Nephron (organoid): ENCODE data around the gene SFXN5.
"Not testable (repeated sequence)": the region's sequence is repeated elsewhere in the genome, so short reads cannot be mapped to it uniquely, and the experiment has no call there.

ENCODE experiments used
- H3K27ac Mint-ChIP-seq, 3 experiments: 2 replicates each; pipeline ENCODE4 v1.8.0; 2020; ENCODE audit warnings: mixed read lengths in 3 of 3, mild to moderate bottlenecking in 2 of 3, moderate library complexity in 1 of 3
- H3K27me3 Mint-ChIP-seq: 2 replicates; pipeline ENCODE4 v1.8.0; 2021; ENCODE audit warnings: low read depth, mild to moderate bottlenecking, moderate library complexity, mixed read lengths
- H3K36me3 Mint-ChIP-seq: 2 replicates; pipeline ENCODE4 v1.8.0; 2020; ENCODE audit warnings: low read depth, mixed read lengths
- H3K4me1 Mint-ChIP-seq: 2 replicates; pipeline ENCODE4 v1.8.0; 2020; ENCODE audit warnings: mixed read lengths
- H3K4me3 Mint-ChIP-seq, 3 experiments: 2 replicates each; pipeline ENCODE4 v1.8.0; 2020; ENCODE audit warnings: mild to moderate bottlenecking in 3 of 3, mixed read lengths in 3 of 3, moderate library complexity in 2 of 3
- H3K9me3 Mint-ChIP-seq: 2 replicates; pipeline ENCODE4 v1.8.0; 2020; ENCODE audit warnings: mixed read lengths
- CTCF ChIP-seq, 3 experiments: fragments of 200-600 bp; sonication (generic); IDR thresholded peaks; one replicate each; pipeline ENCODE4 v1.5.0; 2021; ENCODE audit warnings: antibody characterized with exemption in 3 of 3; ENCODE audit not compliant: unreplicated experiment in 3 of 3

The SFXN5 gene

GRCh38 chr2:72913486-72914205 lies 157.9 kb downstream of the SFXN5 start:
- Mint-ChIP-seq H3K4me1 (no peaks in the 10 kb centered on the region), H3K27me3 (peaks cover 86% of the 10 kb centered on the region), H3K4me3 (peak overlapping the region; percentile 20 to 51 (median 50)), H3K27ac (no peak overlapping the region), H3K36me3 (no peaks in the 10 kb centered on the region), H3K9me3 (no peaks in the 10 kb centered on the region)
- no peak for TF ChIP-seq CTCF (IDR thresholded peaks at IDR 0.05; ENCODE audit: unreplicated experiment in 3 of 3)

GRCh38 chr2:72911256-72911655 lies 160.3 kb downstream of the SFXN5 start:
- Mint-ChIP-seq H3K27me3 (peaks cover 99% of the 10 kb centered on the region), H3K27ac (no peak overlapping the region), H3K36me3 (no peaks in the 10 kb centered on the region), H3K4me3 (no peak overlapping the region), H3K9me3 (peaks cover 4% of the 10 kb centered on the region), H3K4me1 (no peaks in the 10 kb centered on the region)
- no peak for TF ChIP-seq CTCF (IDR thresholded peaks at IDR 0.05; ENCODE audit: unreplicated experiment in 3 of 3)

GRCh38 chr2:72908741-72909140 lies 162.8 kb downstream of the SFXN5 start:
- no peaks in the 10 kb centered on the region for H3K36me3 Mint-ChIP-seq
- H3K27ac Mint-ChIP-seq, result no peak overlapping the region
- no peak for TF ChIP-seq CTCF (IDR thresholded peaks at IDR 0.05; ENCODE audit: unreplicated experiment in 3 of 3)
- H3K9me3 Mint-ChIP-seq, result peaks cover 7% of the 10 kb centered on the region
- H3K27me3 Mint-ChIP-seq, result peaks cover 99% of the 10 kb centered on the region
- no peaks in the 10 kb centered on the region for H3K4me1 Mint-ChIP-seq
- no peak overlapping the region for H3K4me3 Mint-ChIP-seq

GRCh38 chr2:72907369-72907768 lies 164.1 kb downstream of the SFXN5 start:
- not testable (repeated sequence) for H3K4me1 Mint-ChIP-seq, H3K36me3 Mint-ChIP-seq, H3K27ac Mint-ChIP-seq, H3K9me3 Mint-ChIP-seq, H3K4me3 Mint-ChIP-seq
- H3K27me3 Mint-ChIP-seq, result peaks cover 99% of the 10 kb centered on the region

GRCh38 chr2:72901426-72901825 lies 170.1 kb downstream of the SFXN5 start:
- Mint-ChIP-seq H3K27ac (no peak overlapping the region), H3K4me3 (no peak overlapping the region), H3K36me3 (no peaks in the 10 kb centered on the region), H3K27me3 (peaks cover 99% of the 10 kb centered on the region), H3K4me1 (no peaks in the 10 kb centered on the region), H3K9me3 (peaks cover 4% of the 10 kb centered on the region)
- no peak for TF ChIP-seq CTCF (IDR thresholded peaks at IDR 0.05; ENCODE audit: unreplicated experiment in 3 of 3)

GRCh38 chr2:72900191-72900825 lies 171.2 kb downstream of the SFXN5 start:
- H3K27ac Mint-ChIP-seq, result no peak overlapping the region
- H3K4me3 Mint-ChIP-seq, result no peak overlapping the region
- peaks cover 96% of the 10 kb centered on the region for H3K27me3 Mint-ChIP-seq
- peaks cover 6% of the 10 kb centered on the region for H3K4me1 Mint-ChIP-seq
- H3K9me3 Mint-ChIP-seq, result no peaks in the 10 kb centered on the region
- H3K36me3 Mint-ChIP-seq, result no peaks in the 10 kb centered on the region
- TF ChIP-seq CTCF (IDR thresholded peaks at IDR 0.05; ENCODE audit: unreplicated experiment in 3 of 3), result no peak
